Erythroblast (primary cell): ENCODE measurements around the gene UBE3B.

Source experiments
- GATA1 ChIP-seq: IDR thresholded peaks from 2 replicates; pipeline ENCODE4 v1.6.1; 2011; ENCODE audit warnings: low read depth, mild to moderate bottlenecking, control low read depth, low read length, moderate library complexity
- POLR2A ChIP-seq: IDR thresholded peaks from 2 replicates; pipeline ENCODE4 v1.6.1; 2011; ENCODE audit warnings: mild to moderate bottlenecking, low read length

DNA sequence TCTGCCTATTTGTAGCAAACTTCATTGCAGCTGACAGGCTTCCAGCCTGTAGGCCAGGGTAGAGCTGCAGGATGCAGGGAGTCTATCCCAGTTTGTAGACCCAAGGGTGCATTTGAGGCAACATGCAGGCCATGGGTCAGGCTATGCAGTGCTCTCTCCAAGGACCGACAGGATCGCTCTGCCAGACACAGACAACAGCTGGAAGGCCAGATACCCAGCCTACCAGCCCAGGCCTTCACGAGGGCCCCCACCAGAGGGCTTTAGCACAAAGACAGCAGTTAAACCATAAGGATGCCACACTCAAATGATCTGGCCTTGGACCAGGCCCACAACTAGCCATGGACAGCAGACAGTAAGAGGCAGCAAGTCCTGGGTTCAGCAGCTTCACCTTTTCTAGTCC is 10.6 kb upstream of the UBE3B start:
- no peak for TF ChIP-seq POLR2A
- TF ChIP-seq GATA1 = no peak
